Measurements from ENCODE around the gene TFEB.
"Not testable (repeated sequence)": the region's sequence is repeated elsewhere in the genome, so short reads cannot be mapped to it uniquely, and the experiment has no call there.

The TFEB gene

GRCh38 chr6:41735427-41736185 is at the start of gene TFEB:
TFEB (minus strand) TSS chr6:41735608; CDS start chr6:41691213, 44,395 bp downstream.
- DNase-seq (ENCODE audit: low spot score) = peak; percentile 96

- DNase-seq (ENCODE audit: low spot score) = no peak
Measured at GRCh38 chr6:41784581-41785171, 49.3 kb upstream of the TFEB start.

GRCh38 chr6:41783106-41783780 is 47.8 kb upstream of the TFEB start:
- no peak for DNase-seq (ENCODE audit: low spot score)

GRCh38 chr6:41781366-41781730 is 45.9 kb upstream of the TFEB start:
- no peak for DNase-seq (ENCODE audit: low spot score)

- peak; percentile 81 for DNase-seq (ENCODE audit: low spot score)
Measured at GRCh38 chr6:41780551-41781365, 45.4 kb upstream of the TFEB start, which contains the start of gene PRICKLE4. PRICKLE4 (plus strand) TSS chr6:41780782; CDS start chr6:41783474, 2,692 bp downstream.

GRCh38 chr6:41779788-41780550 is 44.6 kb upstream of the TFEB start, which contains the start of gene FRS3:
FRS3 (minus strand) TSS chr6:41779900; CDS start chr6:41776987, 2,913 bp downstream.
- DNase-seq (ENCODE audit: low spot score) = peak; percentile 99

GRCh38 chr6:41779336-41779735 is 43.9 kb upstream of the TFEB start:
- no peak for DNase-seq (ENCODE audit: low spot score)

GRCh38 chr6:41778895-41779294 is 43.5 kb upstream of the TFEB start:
- DNase-seq (ENCODE audit: low spot score) = no peak

- no peak for DNase-seq (ENCODE audit: low spot score)
Measured at GRCh38 chr6:41777551-41778285, 42.3 kb upstream of the TFEB start.

GRCh38 chr6:41775293-41775882 is 40.0 kb upstream of the TFEB start:
- no peak for DNase-seq (ENCODE audit: low spot score)

GRCh38 chr6:41774841-41775240 is 39.4 kb upstream of the TFEB start:
- DNase-seq (ENCODE audit: low spot score) = no peak

GRCh38 chr6:41771058-41771983 is 35.9 kb upstream of the TFEB start:
- no peak for DNase-seq (ENCODE audit: low spot score)

GRCh38 chr6:41770381-41771057 is 35.1 kb upstream of the TFEB start:
- DNase-seq (ENCODE audit: low spot score) = no peak

- DNase-seq (ENCODE audit: low spot score) = no peak
Measured at GRCh38 chr6:41769376-41769775, 34.0 kb upstream of the TFEB start.

- DNase-seq (ENCODE audit: low spot score) = no peak
Measured at GRCh38 chr6:41768545-41769308, 33.3 kb upstream of the TFEB start.

- no peak for DNase-seq (ENCODE audit: low spot score)
Measured at GRCh38 chr6:41767112-41767833, 31.9 kb upstream of the TFEB start.

GRCh38 chr6:41766043-41766664 is 30.7 kb upstream of the TFEB start:
- DNase-seq (ENCODE audit: low spot score) = not testable (repeated sequence)
